K562 (cell line): ENCODE measurements around the gene IGF2R. TPM values are rescaled to one million over a fixed set of nuclear protein-coding genes. Genes with fewer than 3 reads are reported as not detected.

Experiments used
- ASH1L ChIP-seq: fragments of 450-650 bp; IDR thresholded peaks from 2 replicates; pipeline ENCODE4 v1.6.1; 2018; ENCODE audit warnings: borderline replicate concordance, mild to moderate bottlenecking, low read depth; ENCODE audit not compliant: partially characterized antibody
- BMI1 ChIP-seq: fragments of 150-350 bp; IDR thresholded peaks from 2 replicates; pipeline ENCODE4 v1.6.1; 2014; ENCODE audit warnings: low read length
- BRF1 ChIP-seq: IDR thresholded peaks from 3 replicates; pipeline ENCODE4 v1.6.1; 2011; ENCODE audit warnings: borderline replicate concordance, mild to moderate bottlenecking; ENCODE audit not compliant: insufficient read length; ENCODE audit errors: extremely low read depth
- CBFB ChIP-seq: sonication (generic); formaldehyde crosslinking; IDR thresholded peaks from 2 replicates; pipeline ENCODE4 v1.4.0; 2020; ENCODE audit warnings: mild to moderate bottlenecking, missing genetic modification reagents
- CHAMP1 ChIP-seq: fragments of 450-650 bp; IDR thresholded peaks from 2 replicates; pipeline ENCODE4 v1.6.1; 2016; ENCODE audit warnings: mild to moderate bottlenecking
- CREB3L1 ChIP-seq: fragments of 450-650 bp; IDR thresholded peaks from 2 replicates; pipeline ENCODE4 v1.6.1; 2014; ENCODE audit warnings: low read depth, mild to moderate bottlenecking, moderate library complexity, borderline replicate concordance
- EGR1 ChIP-seq: fragments of 450-650 bp; conservative IDR thresholded peaks from 2 replicates; pipeline ENCODE4 v1.6.1; 2017; ENCODE audit warnings: mild to moderate bottlenecking
- HLTF ChIP-seq: fragments of 450-650 bp; IDR thresholded peaks from 2 replicates; pipeline ENCODE4 v1.6.1; 2016
- MCM3 ChIP-seq: fragments of 450-650 bp; IDR thresholded peaks from 2 replicates; pipeline ENCODE4 v1.6.1; 2016
- MEF2A ChIP-seq: IDR thresholded peaks from 2 replicates; pipeline ENCODE4 v1.6.1; 2011; ENCODE audit warnings: low read depth, mild to moderate bottlenecking, low read length, moderate library complexity; ENCODE audit not compliant: control insufficient read depth
- NUFIP1 ChIP-seq: fragments of 450-650 bp; IDR thresholded peaks from 2 replicates; pipeline ENCODE4 v1.6.1; 2018; ENCODE audit not compliant: partially characterized antibody
- OTX1 ChIP-seq: fragments of 450-650 bp; formaldehyde crosslinking; IDR thresholded peaks from 2 replicates; pipeline ENCODE4 v1.4.0; 2022; ENCODE audit warnings: mild to moderate bottlenecking
- RBM14 ChIP-seq: fragments of 200-400 bp; formaldehyde crosslinking; IDR thresholded peaks from 2 replicates; pipeline ENCODE4 v1.6.1; 2018; ENCODE audit warnings: low read depth, mild to moderate bottlenecking, low read length, moderate library complexity, borderline replicate concordance; ENCODE audit not compliant: insufficient read depth
- SAP30 ChIP-seq: fragments of 200-600 bp; sonication (generic); IDR thresholded peaks from 2 replicates; pipeline ENCODE4 v1.6.1; 2012; ENCODE audit warnings: borderline replicate concordance, low read depth, mild to moderate bottlenecking, moderate library complexity, low read length, control low read depth, inconsistent platforms; ENCODE audit not compliant: insufficient read depth, poor library complexity, severe bottlenecking
- SMC3 ChIP-seq: conservative IDR thresholded peaks from 2 replicates; pipeline ENCODE4 v1.6.1; 2011; ENCODE audit warnings: low read depth, low read length, improper control_type of control experiment; ENCODE audit not compliant: insufficient read depth
- SRF ChIP-seq, 2 experiments: fragments of 250-450, 450-650 bp in 1 of 2; sonication (Bioruptor Pico) in 1 of 2; sonication (generic) in 1 of 2; formaldehyde crosslinking; IDR thresholded peaks; 2 replicates each; pipeline versions ENCODE4 v1.5.0 to v1.5.1; 2020 to 2022; ENCODE audit warnings: mild to moderate bottlenecking in 1 of 2, missing genetic modification reagents in 1 of 2
- STAT5A ChIP-seq: IDR thresholded peaks from 2 replicates; pipeline ENCODE4 v1.6.1; 2012; ENCODE audit warnings: low read length, inconsistent platforms, borderline replicate concordance
- TAF7 ChIP-seq: fragments of 450-650 bp; IDR thresholded peaks from 2 replicates; pipeline ENCODE4 v1.6.1; 2016; ENCODE audit warnings: missing genetic modification characterization, missing compliant biosample characterization
- TARDBP ChIP-seq: fragments of 450-650 bp; IDR thresholded peaks from 2 replicates; pipeline ENCODE4 v1.6.1; 2016
- ZBTB17 ChIP-seq: fragments of 450-650 bp; formaldehyde crosslinking; IDR thresholded peaks from 2 replicates; pipeline ENCODE4 v1.4.0; 2020; ENCODE audit warnings: mild to moderate bottlenecking
- ZNF140 ChIP-seq: fragments of 250-450 bp; sonication (Bioruptor Pico); IDR thresholded peaks from 2 replicates; pipeline ENCODE4 v1.8.0; 2021; ENCODE audit warnings: moderate library complexity, mild to moderate bottlenecking, inconsistent platforms
- ZNF436 ChIP-seq: fragments of 250-450, 450-650 bp; sonication (Bioruptor Pico); formaldehyde crosslinking; IDR thresholded peaks from 2 replicates; pipeline ENCODE4 v1.7.0; 2020; ENCODE audit warnings: mild to moderate bottlenecking
- ZNF766 ChIP-seq: fragments of 200-800 bp; sonication (Bioruptor generic); conservative IDR thresholded peaks from 2 replicates; pipeline ENCODE4 v1.6.1; 2016; ENCODE audit warnings: missing genetic modification characterization, missing compliant biosample characterization
- polyA plus RNA-seq, 8 experiments: library from polyadenylated mRNA; depleted of rRNA in 4 of 8; stranded (reverse) in 5 of 8; unstranded in 3 of 8; fragments of >200 nt; fragmentation: Nextera tagmentation in 2 of 8; fragmentation: Illumina TruSeq in 1 of 8; extraction: Ambion mirVana in 2 of 8; extraction: Trizol in 1 of 8; gene quantifications; 2 replicates each; pipeline versions ENCODE4 v1.2.1 to v1.2.3, GENCODE V29; 2011 to 2014; ENCODE audit warnings: inconsistent platforms in 1 of 8, missing spikeins in 1 of 8
- total RNA-seq, 7 experiments: library from RNA; depleted of rRNA in 6 of 7; stranded (reverse); fragments of >200 nt in 6 of 7; fragmentation: Illumina TruSeq in 2 of 7; extraction: Trizol in 2 of 7; gene quantifications; 2 replicates each; pipeline versions ENCODE4 v1.2.1 to v1.2.3, GENCODE V29; 2011 to 2021; ENCODE audit warnings: low replicate concordance in 1 of 7
- TF ChIP-seq, protein P1 (sequence below), 2 experiments: fragments of 450-650 bp in 1 of 2; sonication (generic) in 1 of 2; formaldehyde crosslinking; conservative IDR thresholded peaks; 2 replicates each; pipeline versions ENCODE4 v1.4.0 to v1.8.1; 2020 to 2022; ENCODE audit warnings: mild to moderate bottlenecking in 1 of 2, missing genetic modification reagents in 1 of 2

IGF2R gene
- total and polyA plus RNA-seq, 9 of the 15 experiments (the other 6 are each of a cell fraction or from before 2014, with no cell fraction given), result 3.5 to 92.3 (median 34.5) TPM

DNA sequence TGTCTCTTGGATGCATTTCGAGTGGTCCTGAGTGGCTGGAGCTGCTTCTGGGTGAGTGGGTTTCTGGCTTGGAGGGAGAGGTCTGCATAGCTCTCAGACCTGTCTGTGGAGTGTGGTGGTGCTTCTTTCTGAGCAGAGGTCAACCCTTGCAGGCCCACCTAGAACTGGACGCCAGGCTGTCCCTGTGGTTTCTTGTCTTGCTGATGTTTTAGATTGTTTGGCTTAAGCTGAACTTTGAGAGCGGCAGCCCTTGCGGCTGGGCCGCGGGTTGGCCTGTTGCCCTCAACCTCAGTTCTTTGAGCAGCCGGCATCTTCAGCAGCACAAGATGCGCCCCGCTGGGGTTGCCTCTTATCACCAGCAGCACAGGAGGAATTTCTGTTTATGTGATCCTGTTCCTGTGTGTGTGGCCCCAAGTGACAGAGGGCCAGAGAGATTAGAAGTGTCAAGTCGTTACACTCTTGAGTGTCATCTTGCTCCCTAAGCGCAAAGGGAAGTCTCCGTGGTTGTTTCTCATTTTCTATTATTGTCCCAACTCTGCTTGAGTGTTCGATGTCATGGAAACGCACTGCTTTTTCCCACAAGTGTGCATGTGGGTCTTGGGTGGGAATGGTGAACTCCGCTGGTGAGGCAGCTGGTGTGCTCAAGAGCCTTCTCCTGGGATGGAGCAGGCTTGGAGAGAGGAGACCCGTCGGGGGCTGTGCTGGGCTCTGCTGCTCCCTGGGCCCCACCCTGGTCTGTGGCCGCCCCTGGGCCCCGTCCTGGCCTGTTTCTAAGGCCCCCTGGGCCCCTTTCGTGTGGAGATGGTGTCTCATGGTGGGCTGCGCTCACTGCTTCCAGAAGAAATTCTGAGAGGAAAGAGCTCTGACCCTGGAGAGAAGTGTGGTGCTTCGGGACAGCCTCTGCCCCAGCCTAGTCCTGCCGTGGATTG, 132.7 kb downstream of the IGF2R start (continued):
- TF ChIP-seq TARDBP (no peak; the same call in none of the 2 replicates), HLTF (peak; percentile 90), OTX1 (CRISPR knock-in tag) (0 out of 2 replicates have a peak, but pooled peaks have one; percentile 3), RBM14 (no peak), SAP30 (peak; percentile 34), CREB3L1 (peak; percentile 74; the same call in 1 of the 2 replicates), STAT5A (peak; percentile 99), TAF7 (tag) (no peak; the same call in none of the 2 replicates), SMC3 (0 out of 2 replicates have a peak, but pooled peaks have one; percentile 5), EGR1 (no peak), NUFIP1 (peak; percentile 48), CHAMP1 (no peak; the same call in none of the 2 replicates), CBFB (CRISPR knock-in tag) (peak; percentile 98), BRF1 (no peak), ASH1L (no peak), BMI1 (no peak), ZBTB17 (0 out of 2 replicates have a peak, but pooled peaks have one; percentile 23), SRF (CRISPR knock-in tag; IDR thresholded peaks at IDR 0.05) (no peak; a peak in 1 of 4 replicates), MEF2A (peak; percentile 70; the same call in 1 of the 2 replicates), ZNF436 (CRISPR knock-in tag) (no peak), ZNF766 (CRISPR knock-in tag) (peak; percentile 97), MCM3 (no peak), ZNF140 (CRISPR knock-in tag) (no peak)
- TF ChIP-seq, protein P1, sequence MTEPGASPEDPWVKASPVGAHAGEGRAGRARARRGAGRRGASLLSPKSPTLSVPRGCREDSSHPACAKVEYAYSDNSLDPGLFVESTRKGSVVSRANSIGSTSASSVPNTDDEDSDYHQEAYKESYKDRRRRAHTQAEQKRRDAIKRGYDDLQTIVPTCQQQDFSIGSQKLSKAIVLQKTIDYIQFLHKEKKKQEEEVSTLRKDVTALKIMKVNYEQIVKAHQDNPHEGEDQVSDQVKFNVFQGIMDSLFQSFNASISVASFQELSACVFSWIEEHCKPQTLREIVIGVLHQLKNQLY (CRISPR knock-in tag; conservative IDR thresholded peaks at IDR 0.05), result no peak
